NCI-H2227 treated with DMSO at 0.1 percent for 48 hours (cell line): ENCODE results near the gene PARD6G.

Experiments
- DNase-seq: peaks from one replicate; lab custom pipeline; 2025; lab: John Stamatoyannopoulos, UW

PARD6G gene

GRCh38 chr18:80190311-80190710 lies 57.0 kb downstream of the PARD6G start:
- no peak for DNase-seq

GRCh38 chr18:80189531-80189865 lies 57.8 kb downstream of the PARD6G start:
- DNase-seq, result no peak

- DNase-seq, result no peak
Measured at GRCh38 chr18:80188643-80189530, 58.4 kb downstream of the PARD6G start.

- DNase-seq, result no peak
Measured at GRCh38 chr18:80187956-80188642, 59.2 kb downstream of the PARD6G start.

GRCh38 chr18:80185545-80185944 lies 61.8 kb downstream of the PARD6G start:
- no peak for DNase-seq

- no peak for DNase-seq
Measured at GRCh38 chr18:80184243-80184772, 63.0 kb downstream of the PARD6G start.

- no peak for DNase-seq
Measured at GRCh38 chr18:80183273-80184050, 63.9 kb downstream of the PARD6G start.

GRCh38 chr18:80182855-80183254 lies 64.5 kb downstream of the PARD6G start:
- DNase-seq, result no peak

- no peak for DNase-seq
Measured at GRCh38 chr18:80181642-80182461, 65.5 kb downstream of the PARD6G start.

- DNase-seq, result no peak
Measured at GRCh38 chr18:80180778-80181564, 66.3 kb downstream of the PARD6G start.

GRCh38 chr18:80179857-80180558 lies 67.3 kb downstream of the PARD6G start:
- no peak for DNase-seq

GRCh38 chr18:80178935-80179818 lies 68.1 kb downstream of the PARD6G start:
- no peak for DNase-seq

- DNase-seq, result no peak
Measured at GRCh38 chr18:80177128-80177527, 70.2 kb downstream of the PARD6G start.

GRCh38 chr18:80176334-80177073 lies 70.8 kb downstream of the PARD6G start:
- peak; percentile 32 for DNase-seq

- no peak for DNase-seq
Measured at GRCh38 chr18:80175451-80176204, 71.7 kb downstream of the PARD6G start.

GRCh38 chr18:80173060-80173459 lies 74.3 kb downstream of the PARD6G start:
- no peak for DNase-seq

GRCh38 chr18:80172056-80172455 lies 75.3 kb downstream of the PARD6G start:
- DNase-seq, result no peak
